Sigmoid colon (tissue), 7 donors: Measurements from ENCODE around the gene DGAT2L6. TPM values are rescaled to one million over a fixed set of nuclear protein-coding genes. Genes with fewer than 3 reads are reported as not detected.

Experiments used
- DNase-seq: peaks from one replicate; pipeline ENCODE4 v3.0.0-alpha.2; 2019
- H3K27ac ChIP-seq, 4 donors: fragments of 200-600 bp; sonication (generic); one replicate each; pipeline ENCODE4 v1.5.1; 2016 to 2019; ENCODE audit warnings: mild to moderate bottlenecking in 1 of 4
- H3K27me3 ChIP-seq, 3 donors: fragments of 200-600 bp; sonication (generic); one replicate each; pipeline ENCODE4 v1.5.1; 2019; ENCODE audit warnings: mild to moderate bottlenecking in 1 of 3
- H3K36me3 ChIP-seq, 4 donors: fragments of 200-600 bp; sonication (generic); one replicate each; pipeline ENCODE4 v1.5.1; 2016 to 2019
- H3K4me1 ChIP-seq, 4 donors: fragments of 200-600 bp; sonication (generic); one replicate each; pipeline ENCODE4 v1.5.1; 2017 to 2019
- H3K4me3 ChIP-seq, 4 donors: fragments of 200-600 bp; sonication (generic); one replicate each; pipeline ENCODE4 v1.5.1; 2017 to 2019; ENCODE audit warnings: mild to moderate bottlenecking in 2 of 4, moderate library complexity in 1 of 4
- H3K9me3 ChIP-seq, 4 donors: fragments of 200-600 bp in 3 of 4; sonication (generic) in 3 of 4; one replicate each; pipeline versions ENCODE4 v1.5.1 to v1.6.1; 2013 to 2019
- CTCF ChIP-seq, 4 experiments: fragments of 450-650 bp in 3 of 4; fragments of 200-600 bp in 1 of 4; IDR thresholded peaks; one replicate each; pipeline ENCODE4 v1.5.1; 2016 to 2019; ENCODE audit warnings: antibody characterized with exemption in 4 of 4, mild to moderate bottlenecking in 3 of 4, moderate library complexity in 2 of 4
- EP300 ChIP-seq, 4 donors: sonication (generic); formaldehyde crosslinking; IDR thresholded peaks; one replicate each; pipeline ENCODE4 v1.6.1; 2017; ENCODE audit warnings: antibody characterized with exemption in 4 of 4
- POLR2A ChIP-seq, 2 donors: fragments of 450-650 bp; IDR thresholded peaks; one replicate each; pipeline ENCODE4 v1.6.1; 2016; ENCODE audit warnings: antibody characterized with exemption in 2 of 2, mild to moderate bottlenecking in 2 of 2, moderate library complexity in 2 of 2
- POLR2AphosphoS5 ChIP-seq, 4 donors: sonication (generic); formaldehyde crosslinking; IDR thresholded peaks; one replicate each; pipeline ENCODE4 v1.6.1; 2017; ENCODE audit warnings: antibody characterized with exemption in 4 of 4
- WGBS, 2 donors: extraction: QIAGEN DNeasy Blood & Tissue Kit; methylation state at CpG; one replicate each; pipeline ENCODE4 v1.1.7; 2013; 5-methylcytosine and 5-hydroxymethylcytosine counted together
- intact Hi-C: fragments of 100-400 bp; cut with DNase I; formaldehyde crosslinking; loops from one replicate; pipeline ENCODE4 v1.15.1; 2023
- polyA plus RNA-seq, 3 donors: library from polyadenylated mRNA; stranded (reverse); fragments of 200-250 nt; gene quantifications; one replicate each; pipeline ENCODE4 v1.2.3, GENCODE V29; 2013
- small RNA-seq, 3 donors: library from RNA; depleted of rRNA; stranded (forward); fragments of <200 nt; gene quantifications; one replicate each; pipeline ENCODE3, GENCODE V24; 2016
- total RNA-seq, 4 donors: library from RNA; depleted of rRNA; stranded (reverse); fragments of >200 nt; gene quantifications; one replicate each; pipeline ENCODE4 v1.1.0, GENCODE V29; 2016
- donor health status: healthy with polysubstance abuse.
- donor health status: Bipolar disorder and iron deficiency.
- donor health status: healthy.

Gene DGAT2L6
- total and polyA plus RNA-seq, 7 donors: not detected

- WGBS, 2 donors: 85 to 87% methylated on average over 3 of the region's 3 CpGs
- intact Hi-C loops: no loop called here
Measured at GRCh38 chrX:70253377-70254062, 76.2 kb downstream of the DGAT2L6 start.

GRCh38 chrX:70254063-70254400 lies 76.7 kb downstream of the DGAT2L6 start:
- no peaks in the 10 kb centered on the region for H3K27me3 ChIP-seq
- H3K4me3 ChIP-seq: no peak overlapping the region
- H3K36me3 ChIP-seq: no peaks in the 10 kb centered on the region
- intact Hi-C loops: no loop called here
- TF ChIP-seq POLR2AphosphoS5 (IDR thresholded peaks at IDR 0.05) (no peak), CTCF (IDR thresholded peaks at IDR 0.05) (no peak), POLR2A (IDR thresholded peaks at IDR 0.05) (no peak), EP300 (IDR thresholded peaks at IDR 0.05) (no peak)
- DNase-seq: no peak
- H3K9me3 ChIP-seq: no peaks in the 10 kb centered on the region
- no peaks in the 10 kb centered on the region for H3K4me1 ChIP-seq
- 84 to 93% methylated on average over 1 of the region's 1 CpG for WGBS, 2 donors
- no peak overlapping the region for H3K27ac ChIP-seq

More at GRCh38 chrX:70253377-70254062, 76.2 kb downstream of the DGAT2L6 start:
- no peaks in the 10 kb centered on the region for H3K36me3 ChIP-seq
- DNase-seq: no peak
- H3K4me1 ChIP-seq: no peaks in the 10 kb centered on the region
- H3K9me3 ChIP-seq: no peaks in the 10 kb centered on the region
- H3K27ac ChIP-seq: no peak overlapping the region
- TF ChIP-seq POLR2AphosphoS5 (IDR thresholded peaks at IDR 0.05) (no peak), CTCF (IDR thresholded peaks at IDR 0.05) (no peak), EP300 (IDR thresholded peaks at IDR 0.05) (no peak), POLR2A (IDR thresholded peaks at IDR 0.05) (no peak)
- H3K4me3 ChIP-seq: no peak overlapping the region
- H3K27me3 ChIP-seq: no peaks in the 10 kb centered on the region

GRCh38 chrX:70254909-70255308 lies 77.6 kb downstream of the DGAT2L6 start:
- H3K27me3 ChIP-seq: no peaks in the 10 kb centered on the region
- H3K9me3 ChIP-seq: no peaks in the 10 kb centered on the region
- DNase-seq: no peak
- H3K4me1 ChIP-seq: no peaks in the 10 kb centered on the region
- no peak for TF ChIP-seq POLR2AphosphoS5 (IDR thresholded peaks at IDR 0.05)
- no peak for TF ChIP-seq CTCF (IDR thresholded peaks at IDR 0.05)
- no peak for TF ChIP-seq POLR2A (IDR thresholded peaks at IDR 0.05)
- TF ChIP-seq EP300 (IDR thresholded peaks at IDR 0.05): no peak
- no peak overlapping the region for H3K27ac ChIP-seq
- no peaks in the 10 kb centered on the region for H3K36me3 ChIP-seq
- no peak overlapping the region for H3K4me3 ChIP-seq
- intact Hi-C loops: no loop called here
- 91 to 92% methylated on average over 3 of the region's 3 CpGs for WGBS, 2 donors

Small RNAs within 50 kb of the gene (small RNA-seq; reads per million reads assigned to genes)
- gene RNA5SP507: 0 reads per million in 3 donors

Other genes with a start within 250 kb of the DGAT2L6 start
- gene AWAT2, start 127.5 kb upstream of the DGAT2L6 start, total RNA-seq: not detected
- under 1 TPM in 1 of 3 donors, not detected in 2; 0.60 TPM for gene AWAT2, start 127.5 kb upstream of the DGAT2L6 start, polyA plus RNA-seq
- gene OTUD6A, start 115.0 kb upstream of the DGAT2L6 start, total RNA-seq: not detected
- not detected for gene OTUD6A, start 115.0 kb upstream of the DGAT2L6 start, polyA plus RNA-seq
- gene IGBP1, start 44.0 kb upstream of the DGAT2L6 start, total RNA-seq: 100 to 1,000 TPM in 1 of 4 donors, 10 to 100 TPM in 3; 71.5 to 100 (median 85.0) TPM
- gene IGBP1, start 44.0 kb upstream of the DGAT2L6 start, polyA plus RNA-seq: 100 to 1,000 TPM in 2 of 3 donors, 10 to 100 TPM in 1; 69.7 to 126 (median 114) TPM
- gene AWAT1, start 57.2 kb downstream of the DGAT2L6 start, total RNA-seq: not detected
- not detected for gene AWAT1, start 57.2 kb downstream of the DGAT2L6 start, polyA plus RNA-seq
- 1 to 10 TPM in 1 of 4 donors, under 1 TPM in 2, not detected in 1; 0.27 to 1.7 (median 0.33) TPM for gene P2RY4, start 82.7 kb downstream of the DGAT2L6 start, total RNA-seq
- gene P2RY4, start 82.7 kb downstream of the DGAT2L6 start, polyA plus RNA-seq: under 1 TPM; 0.44 to 0.60 (median 0.46) TPM
- not detected for gene ARR3, start 90.9 kb downstream of the DGAT2L6 start, total RNA-seq
- under 1 TPM in 2 of 3 donors, not detected in 1; 0.25 to 0.60 TPM for gene ARR3, start 90.9 kb downstream of the DGAT2L6 start, polyA plus RNA-seq
- not detected for gene RAB41, start 104.7 kb downstream of the DGAT2L6 start, total RNA-seq
- gene RAB41, start 104.7 kb downstream of the DGAT2L6 start, polyA plus RNA-seq: under 1 TPM in 1 of 3 donors, not detected in 2; 0.10 TPM
- gene PDZD11, start 112.4 kb downstream of the DGAT2L6 start, total RNA-seq: 10 to 100 TPM; 21.2 to 32.8 (median 25.6) TPM
- 100 to 1,000 TPM in 1 of 3 donors, 10 to 100 TPM in 2; 55.4 to 115 (median 93.7) TPM for gene PDZD11, start 112.4 kb downstream of the DGAT2L6 start, polyA plus RNA-seq
- under 1 TPM; 0.16 to 0.55 (median 0.45) TPM for gene KIF4A, start 112.6 kb downstream of the DGAT2L6 start, total RNA-seq
- gene KIF4A, start 112.6 kb downstream of the DGAT2L6 start, polyA plus RNA-seq: 1 to 10 TPM in 2 of 3 donors, under 1 TPM in 1; 0.60 to 5.5 (median 2.1) TPM
- not detected for gene GDPD2, start 245.8 kb downstream of the DGAT2L6 start, total RNA-seq
- 1 to 10 TPM; 2.3 to 8.7 (median 3.0) TPM for gene GDPD2, start 245.8 kb downstream of the DGAT2L6 start, polyA plus RNA-seq